Renal cortex interstitium (tissue), 11 donors: ENCODE measurements around the gene PPP1R2B. TPM values are rescaled to one million over a fixed set of nuclear protein-coding genes. Genes with fewer than 3 reads are reported as not detected.
"Not testable (repeated sequence)": the region's sequence is repeated elsewhere in the genome, so short reads cannot be mapped to it uniquely, and the experiment has no call there.

Experiments
- DNase-seq, 11 donors: peaks; one replicate each; pipeline ENCODE4 v3.0.0-alpha.2; 2013; ENCODE audit warnings: low read depth in 9 of 11, low spot score in 4 of 11; ENCODE audit errors: extremely low read depth in 1 of 11
- polyA plus RNA-seq, 3 donors: library from polyadenylated mRNA; unstranded; fragments of 120-200 nt; gene quantifications; one replicate each; pipeline ENCODE4 v1.2.1, GENCODE V29; 2013; ENCODE audit not compliant: insufficient read length in 3 of 3

PPP1R2B gene
- polyA plus RNA-seq, 3 donors, result 0.08 TPM; not detected in 2

DNA sequence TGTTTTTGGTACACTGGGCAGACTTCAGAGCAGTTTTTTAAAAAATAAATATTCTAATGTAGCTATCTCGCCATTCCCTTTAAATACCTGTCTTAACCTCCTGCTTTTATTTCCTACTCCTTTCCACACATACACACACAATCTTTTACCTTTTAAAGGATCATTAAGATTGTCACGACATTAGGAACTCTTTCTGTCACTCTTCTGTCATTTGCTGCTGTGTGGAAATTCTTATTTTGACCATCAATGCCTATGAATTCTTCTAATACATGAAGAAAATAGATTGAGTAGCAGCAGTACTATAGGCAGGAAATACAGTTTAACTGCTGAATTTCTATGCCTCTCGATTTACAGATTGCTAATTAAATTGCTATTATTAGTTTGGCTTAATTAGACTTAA is 1.8 kb downstream of the PPP1R2B start:
- no peak for DNase-seq

DNA sequence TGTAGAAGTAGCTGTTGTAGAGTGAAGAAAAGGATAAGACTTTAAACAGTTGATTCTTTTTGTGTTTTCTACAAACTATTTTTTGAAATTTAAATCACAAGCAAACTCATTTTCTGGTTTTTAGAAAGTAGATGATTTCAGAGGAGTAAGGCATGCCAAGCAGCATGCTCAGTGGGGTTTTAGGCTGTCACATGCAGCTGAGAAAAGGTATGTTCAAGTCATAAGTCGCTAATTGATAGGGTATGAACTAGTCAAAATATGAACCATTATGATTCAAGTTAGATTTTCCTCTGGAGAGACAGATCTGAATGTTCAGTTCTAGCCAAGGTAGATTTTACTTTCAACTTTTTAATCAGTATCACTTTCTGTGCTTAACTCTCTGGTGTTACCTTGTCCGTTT is 3.0 kb downstream of the PPP1R2B start:
- not testable (repeated sequence) for DNase-seq

DNA sequence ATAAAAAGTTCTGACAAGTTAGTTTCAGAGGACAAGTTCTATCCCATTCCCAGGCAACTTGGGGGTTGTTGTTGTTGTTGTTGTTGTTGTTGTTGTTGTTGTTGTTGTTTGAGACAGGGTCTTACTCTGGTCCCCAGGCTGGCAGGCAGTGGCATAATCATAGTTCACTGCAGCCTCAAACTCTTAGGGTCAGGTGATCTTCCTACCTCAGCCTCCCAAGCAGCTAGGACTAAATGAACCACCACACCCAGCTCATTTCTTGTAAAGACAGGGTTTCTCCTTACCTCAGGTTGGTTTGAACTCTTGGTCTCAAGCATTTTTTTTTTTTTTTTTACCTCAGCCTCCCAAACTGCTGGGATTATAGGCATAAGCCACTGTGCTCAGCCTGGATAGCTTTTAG is 15.3 kb downstream of the PPP1R2B start:
- no peak for DNase-seq

DNA sequence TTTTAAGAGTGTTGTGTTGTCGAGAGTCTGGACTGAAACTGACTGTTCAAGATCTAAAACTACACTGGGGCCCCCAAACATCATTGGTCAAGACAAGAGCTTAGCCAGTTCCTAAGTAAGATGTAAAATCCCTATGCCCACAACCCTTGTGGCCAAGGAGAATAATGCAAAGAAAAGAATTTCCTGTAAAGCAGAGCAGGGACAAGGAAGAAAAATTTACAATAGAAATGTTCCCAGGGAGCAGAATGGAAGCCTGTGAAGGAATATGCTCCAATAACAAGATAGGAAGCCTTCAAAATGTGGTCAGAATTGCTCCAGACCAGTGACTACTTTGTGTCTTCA is 20.4 kb downstream of the PPP1R2B start:
- no peak for DNase-seq

DNA sequence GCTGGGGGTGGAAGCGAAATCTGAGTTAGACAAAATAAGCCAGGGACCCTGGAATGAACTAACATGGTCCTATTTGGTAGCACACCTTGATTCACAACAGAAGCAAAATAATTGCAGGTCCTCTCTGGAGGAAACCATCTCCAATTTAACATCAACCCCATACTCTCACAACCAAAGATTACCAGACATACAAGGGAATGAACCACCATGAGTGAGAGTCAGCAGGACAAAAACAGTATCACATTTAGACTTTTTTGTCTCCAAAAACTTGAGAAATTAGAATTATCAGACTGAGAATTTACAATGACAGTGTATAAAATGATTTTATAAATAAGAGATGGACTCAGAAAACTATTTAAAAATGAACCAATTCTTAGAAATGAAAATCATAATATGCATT is 21.1 kb downstream of the PPP1R2B start:
- DNase-seq, result no peak

DNA sequence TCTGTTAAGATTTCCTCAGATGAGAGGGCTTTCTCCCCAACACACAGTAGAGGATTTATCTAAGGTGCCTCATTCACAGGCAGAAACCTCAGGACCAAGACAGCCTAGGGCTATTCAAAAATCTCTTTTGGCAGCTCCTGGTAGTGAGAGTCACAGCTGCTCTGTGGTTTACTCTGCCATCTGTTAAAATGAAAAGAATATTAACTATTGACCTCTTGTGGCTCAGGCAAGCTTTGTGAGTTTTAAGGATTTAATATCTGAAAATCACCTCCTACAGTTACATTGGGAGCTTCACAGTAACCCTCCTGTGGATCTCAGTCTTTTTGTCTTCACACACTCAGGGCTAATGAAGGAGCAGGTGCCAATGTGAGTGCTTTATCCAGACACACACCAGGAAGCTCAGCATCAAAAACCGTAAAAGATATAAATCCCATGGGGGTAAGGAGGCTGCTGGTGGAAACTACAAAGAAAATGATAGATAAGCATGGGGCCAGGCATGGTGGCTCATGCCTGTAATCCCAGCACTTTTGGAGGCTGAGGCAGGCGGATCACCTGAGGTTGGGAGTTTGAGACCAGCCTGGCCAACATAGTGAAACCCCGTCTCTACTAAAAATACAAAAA is 29.7 kb downstream of the PPP1R2B start:
- DNase-seq, result no peak

DNA sequence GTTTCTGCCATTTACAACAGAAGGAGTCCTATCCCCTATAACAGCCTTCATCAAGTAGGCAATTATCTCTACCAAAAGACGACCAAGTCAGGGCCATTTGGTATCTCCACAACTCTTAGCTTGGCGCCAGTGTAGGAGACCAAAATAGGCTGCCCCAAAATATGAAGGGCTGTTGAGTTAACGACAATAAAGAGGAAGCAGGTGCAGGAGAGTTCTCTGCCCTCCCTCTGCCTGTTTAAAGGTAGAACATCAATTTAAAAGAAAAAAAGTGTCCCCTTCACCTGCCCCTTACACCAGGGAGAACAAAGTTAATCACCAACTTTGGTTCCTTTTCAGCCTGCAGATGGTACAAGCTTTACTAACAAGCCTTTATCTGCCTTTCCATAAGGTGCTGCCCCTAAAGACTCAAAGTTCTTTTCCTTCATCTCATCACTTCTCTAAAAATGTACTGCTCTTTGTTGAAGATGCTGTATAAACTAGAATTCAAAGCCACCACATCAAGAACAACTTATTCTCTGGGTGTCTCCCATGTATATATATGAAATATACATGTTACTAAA is 33.3 kb downstream of the PPP1R2B start:
- no peak for DNase-seq

DNA sequence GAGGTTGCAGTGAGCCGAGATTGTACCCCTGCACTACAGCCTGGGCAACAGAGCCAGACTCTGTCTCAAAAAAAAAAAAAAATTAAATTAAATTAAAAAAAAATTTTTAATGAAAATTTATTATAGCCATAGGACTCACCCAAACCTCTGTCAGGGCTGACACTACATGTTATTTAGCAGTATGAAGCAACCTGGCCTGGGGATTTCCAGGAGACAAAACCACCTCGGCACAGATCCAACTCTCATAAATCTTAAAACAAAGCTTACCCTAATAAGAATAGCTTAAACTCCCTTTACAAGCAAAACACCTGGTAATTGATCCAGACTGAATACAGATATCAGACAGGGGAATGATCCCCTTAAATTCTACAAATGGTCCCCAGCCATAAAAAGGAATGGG is 38.4 kb downstream of the PPP1R2B start:
- DNase-seq, result no peak

DNA sequence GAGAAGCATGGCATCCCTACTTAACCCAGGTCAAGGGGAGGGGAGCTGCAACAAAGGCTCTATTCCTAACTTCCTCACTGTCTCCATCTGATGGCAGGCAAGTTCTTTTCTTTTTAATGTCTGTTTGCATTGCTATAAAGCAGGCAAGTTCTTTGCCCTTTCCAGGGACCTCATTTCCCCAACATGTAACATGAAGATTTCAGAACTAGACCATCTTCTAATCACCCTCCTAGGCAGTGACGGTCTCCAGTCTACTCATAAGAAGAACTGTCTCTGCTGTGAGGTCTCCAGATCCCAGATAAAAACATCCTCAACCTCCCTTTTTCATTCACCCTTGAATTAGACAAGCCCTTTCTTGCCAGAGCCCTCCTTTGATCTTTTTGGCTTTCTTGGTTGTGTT is 42.1 kb downstream of the PPP1R2B start:
- no peak for DNase-seq

DNA sequence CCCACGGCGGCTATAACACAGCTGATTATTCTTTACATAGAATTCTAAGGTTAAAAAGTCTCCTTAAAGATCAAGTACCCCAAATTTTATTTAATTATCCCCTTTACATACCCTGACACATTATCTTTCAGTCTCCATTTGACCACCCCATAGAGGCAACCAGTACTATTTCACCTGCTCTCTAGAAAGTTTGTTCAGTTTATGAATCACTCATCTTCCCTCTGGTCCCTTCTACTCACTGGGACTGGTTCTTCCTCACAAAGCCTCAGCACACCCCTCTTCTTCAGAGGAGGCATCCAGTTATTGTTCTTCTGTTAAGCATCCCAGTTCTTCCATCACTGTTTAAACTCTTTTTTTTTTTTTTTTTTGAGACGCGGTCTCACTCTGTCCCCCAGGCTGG is 42.8 kb downstream of the PPP1R2B start:
- no peak for DNase-seq

DNA sequence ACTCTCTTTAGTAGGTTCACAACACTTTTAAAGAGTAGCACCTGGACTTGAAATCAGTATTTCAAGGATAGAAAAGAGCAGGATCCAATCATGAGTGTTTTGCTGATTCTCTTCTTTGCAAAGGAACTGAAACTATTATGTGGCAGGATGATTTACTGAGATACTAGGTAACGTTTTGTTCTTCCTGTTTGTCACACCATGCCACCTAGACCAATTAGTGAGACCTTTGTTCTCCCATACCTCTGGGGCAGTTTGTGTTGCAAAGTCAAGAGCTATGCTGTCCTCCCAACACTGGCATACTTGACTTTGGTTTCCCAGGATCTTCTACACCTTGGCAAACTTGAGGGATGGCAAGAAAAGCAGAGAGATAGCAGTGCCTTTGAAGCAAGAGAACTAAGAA is 43.4 kb downstream of the PPP1R2B start:
- no peak for DNase-seq

DNA sequence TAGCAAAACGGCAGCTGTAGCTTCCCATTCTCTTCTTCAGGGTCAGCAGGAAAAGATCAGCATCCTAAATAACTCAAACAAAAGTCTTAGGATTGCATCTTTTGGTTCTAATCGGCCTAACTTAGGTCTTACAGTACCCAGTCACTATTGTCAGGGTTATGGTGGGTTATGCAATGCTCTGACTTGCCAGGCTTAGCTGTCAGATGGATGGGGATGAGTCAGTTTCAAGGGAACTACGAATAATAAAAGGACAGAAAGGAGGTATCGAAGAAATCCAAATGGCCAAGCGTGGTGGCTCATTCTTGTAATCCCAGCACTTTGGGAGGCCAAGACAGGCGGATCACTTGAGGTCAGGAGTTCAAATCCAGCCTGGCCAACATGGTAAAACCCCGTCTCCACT is 46.5 kb downstream of the PPP1R2B start:
- DNase-seq, result no peak

Other genes with a start within 250 kb of the PPP1R2B start
- under 1 TPM; 0.19 to 0.98 (median 0.64) TPM for gene TIMD4, start 112.9 kb downstream of the PPP1R2B start, polyA plus RNA-seq
- gene HAVCR1, start 208.8 kb downstream of the PPP1R2B start, polyA plus RNA-seq, result 1 to 10 TPM in 2 of 3 donors, under 1 TPM in 1; 0.72 to 7.0 (median 2.8) TPM